Nephron progenitor cell (in vitro differentiated cells): ENCODE results near the gene GREB1.

Experiments used
- DNase-seq: peaks from one replicate; pipeline ENCODE4 v3.0.0; 2021
- H3K27ac Mint-ChIP-seq: 2 replicates; pipeline ENCODE4 v1.8.0; 2021; ENCODE audit warnings: mild to moderate bottlenecking, moderate library complexity, mixed read lengths
- H3K27me3 Mint-ChIP-seq: 2 replicates; pipeline ENCODE4 v1.8.0; 2021; ENCODE audit warnings: mild to moderate bottlenecking, low read depth, mixed read lengths; ENCODE audit not compliant: poor library complexity
- H3K36me3 Mint-ChIP-seq: 2 replicates; pipeline ENCODE4 v1.8.0; 2021; ENCODE audit warnings: low read depth, mixed read lengths
- H3K4me1 Mint-ChIP-seq: 2 replicates; pipeline ENCODE4 v1.8.0; 2021; ENCODE audit warnings: mixed read lengths
- H3K4me3 Mint-ChIP-seq: 2 replicates; pipeline ENCODE4 v1.8.0; 2021; ENCODE audit warnings: mild to moderate bottlenecking, moderate library complexity, mixed read lengths
- H3K9me3 Mint-ChIP-seq: 2 replicates; pipeline ENCODE4 v1.8.0; 2021; ENCODE audit warnings: mild to moderate bottlenecking, moderate library complexity, mixed read lengths
- TF ChIP-seq, protein P1 (sequence below): fragments of 200-600 bp; sonication (generic); IDR thresholded peaks from 2 replicates; pipeline ENCODE4 v1.5.0; 2021; ENCODE audit warnings: antibody characterized with exemption

Gene GREB1

DNA sequence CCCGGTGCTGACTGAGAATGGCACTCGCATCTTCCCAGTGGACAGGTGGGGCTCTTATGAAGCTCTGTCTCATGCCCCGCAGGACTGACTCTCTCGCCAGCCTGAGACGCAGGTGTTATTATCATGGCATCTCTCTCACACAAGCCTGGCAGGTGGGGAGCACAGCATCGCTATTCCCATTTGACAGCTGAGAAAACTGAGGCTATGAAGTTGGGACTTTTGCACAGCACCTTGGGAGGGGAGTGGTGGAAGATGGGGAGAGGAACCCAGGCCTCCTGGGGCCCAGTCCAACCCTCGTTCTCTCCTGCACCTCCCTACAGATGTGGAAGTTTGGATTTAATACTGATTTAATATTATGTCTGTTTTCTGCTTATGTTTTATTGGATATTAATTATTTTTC lies 145.2 kb downstream of the GREB1 start:
- peaks cover 58% of the 10 kb centered on the region for H3K27me3 Mint-ChIP-seq
- H3K9me3 Mint-ChIP-seq, result no peaks in the 10 kb centered on the region

DNA sequence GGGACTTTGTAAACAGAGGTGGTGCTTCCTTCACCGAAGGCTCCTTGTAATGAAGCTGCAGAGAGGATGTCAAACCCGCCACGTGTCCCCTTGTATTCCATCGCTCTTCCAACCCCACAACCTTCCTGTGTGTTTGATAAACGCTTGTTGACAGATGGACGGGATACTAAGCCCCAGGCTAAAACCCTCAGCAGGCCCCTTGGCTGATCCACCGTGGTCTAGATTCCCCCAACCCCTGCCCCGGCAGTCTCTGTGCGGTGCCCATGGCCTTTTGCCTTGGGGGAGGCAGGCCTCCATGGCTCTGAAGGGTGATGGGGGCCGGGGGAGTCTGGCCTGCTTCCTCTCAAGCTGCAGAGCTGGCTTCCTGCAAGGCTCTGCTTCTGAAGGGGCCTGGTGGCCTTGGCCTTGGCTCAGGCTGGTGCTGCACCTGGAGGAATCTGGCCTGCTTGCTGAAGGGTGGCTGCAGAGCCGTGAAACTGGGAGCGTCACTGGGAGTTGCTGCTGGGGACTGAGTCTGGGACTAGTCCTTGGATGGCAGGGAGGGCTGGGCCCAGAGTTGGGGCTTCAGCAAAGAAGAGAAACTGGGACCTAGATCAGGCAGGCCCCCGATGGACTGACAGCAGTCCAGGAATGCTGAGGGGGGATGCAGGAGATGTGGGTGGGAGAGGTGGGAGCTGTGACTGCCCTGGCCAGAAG lies 145.8 kb downstream of the GREB1 start:
- Mint-ChIP-seq H3K36me3 (no peaks in the 10 kb centered on the region), H3K27me3 (peaks cover 58% of the 10 kb centered on the region), H3K9me3 (no peaks in the 10 kb centered on the region), H3K27ac (no peak overlapping the region), H3K4me1 (peaks cover 60% of the 10 kb centered on the region), H3K4me3 (no peak overlapping the region)
- TF ChIP-seq, protein P1, sequence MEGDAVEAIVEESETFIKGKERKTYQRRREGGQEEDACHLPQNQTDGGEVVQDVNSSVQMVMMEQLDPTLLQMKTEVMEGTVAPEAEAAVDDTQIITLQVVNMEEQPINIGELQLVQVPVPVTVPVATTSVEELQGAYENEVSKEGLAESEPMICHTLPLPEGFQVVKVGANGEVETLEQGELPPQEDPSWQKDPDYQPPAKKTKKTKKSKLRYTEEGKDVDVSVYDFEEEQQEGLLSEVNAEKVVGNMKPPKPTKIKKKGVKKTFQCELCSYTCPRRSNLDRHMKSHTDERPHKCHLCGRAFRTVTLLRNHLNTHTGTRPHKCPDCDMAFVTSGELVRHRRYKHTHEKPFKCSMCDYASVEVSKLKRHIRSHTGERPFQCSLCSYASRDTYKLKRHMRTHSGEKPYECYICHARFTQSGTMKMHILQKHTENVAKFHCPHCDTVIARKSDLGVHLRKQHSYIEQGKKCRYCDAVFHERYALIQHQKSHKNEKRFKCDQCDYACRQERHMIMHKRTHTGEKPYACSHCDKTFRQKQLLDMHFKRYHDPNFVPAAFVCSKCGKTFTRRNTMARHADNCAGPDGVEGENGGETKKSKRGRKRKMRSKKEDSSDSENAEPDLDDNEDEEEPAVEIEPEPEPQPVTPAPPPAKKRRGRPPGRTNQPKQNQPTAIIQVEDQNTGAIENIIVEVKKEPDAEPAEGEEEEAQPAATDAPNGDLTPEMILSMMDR, result no peak
- DNase-seq, result no peak

More for the DNA sequence above, 145.2 kb downstream of the GREB1 start:
- Mint-ChIP-seq H3K4me1 (peaks cover 60% of the 10 kb centered on the region), H3K27ac (no peak overlapping the region), H3K4me3 (no peak overlapping the region), H3K36me3 (no peaks in the 10 kb centered on the region)
- no peak for DNase-seq
- TF ChIP-seq, protein P1, result no peak

DNA sequence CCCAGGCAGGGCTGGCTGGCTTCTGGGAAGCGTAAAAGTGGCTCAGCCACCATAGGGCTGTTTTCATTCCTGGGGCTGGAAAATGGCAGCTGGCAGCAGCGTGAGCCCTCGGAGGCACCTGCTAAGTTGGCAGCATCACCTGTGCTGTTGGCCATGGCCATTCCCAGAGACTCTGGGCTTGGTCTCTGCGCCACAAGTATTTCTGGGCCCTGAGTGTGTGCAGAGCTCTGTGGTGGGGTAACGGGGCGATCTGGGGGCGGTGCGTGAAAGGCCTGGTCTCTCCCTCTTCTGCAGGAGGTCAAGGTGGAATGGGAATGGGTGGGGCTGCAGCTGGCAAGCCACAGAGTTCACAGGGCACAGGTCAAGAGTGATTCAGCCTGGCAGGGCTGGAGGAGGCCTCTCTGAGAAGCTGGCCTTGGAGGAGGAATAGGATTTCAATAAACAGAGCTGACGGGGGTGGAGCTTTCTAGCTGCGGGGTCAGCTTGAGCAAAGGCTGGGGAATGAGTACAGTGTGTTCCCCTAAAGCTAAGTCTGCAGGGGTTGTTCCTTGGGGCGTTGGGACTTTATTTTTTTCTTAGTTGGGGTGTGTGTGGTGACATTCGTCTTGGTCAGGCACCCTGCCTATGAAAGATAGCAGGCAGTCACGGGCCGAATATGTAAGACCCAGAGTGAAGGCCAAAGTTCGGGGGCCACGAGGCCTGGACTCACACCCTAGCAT lies 146.5 kb downstream of the GREB1 start:
- no peaks in the 10 kb centered on the region for H3K9me3 Mint-ChIP-seq
- no peaks in the 10 kb centered on the region for H3K36me3 Mint-ChIP-seq
- H3K4me3 Mint-ChIP-seq, result no peak overlapping the region
- peaks cover 64% of the 10 kb centered on the region for H3K4me1 Mint-ChIP-seq
- TF ChIP-seq, protein P1, result no peak
- DNase-seq, result peak; percentile 37
- H3K27me3 Mint-ChIP-seq, result peaks cover 62% of the 10 kb centered on the region
- H3K27ac Mint-ChIP-seq, result peak overlapping the region; percentile 90

DNA sequence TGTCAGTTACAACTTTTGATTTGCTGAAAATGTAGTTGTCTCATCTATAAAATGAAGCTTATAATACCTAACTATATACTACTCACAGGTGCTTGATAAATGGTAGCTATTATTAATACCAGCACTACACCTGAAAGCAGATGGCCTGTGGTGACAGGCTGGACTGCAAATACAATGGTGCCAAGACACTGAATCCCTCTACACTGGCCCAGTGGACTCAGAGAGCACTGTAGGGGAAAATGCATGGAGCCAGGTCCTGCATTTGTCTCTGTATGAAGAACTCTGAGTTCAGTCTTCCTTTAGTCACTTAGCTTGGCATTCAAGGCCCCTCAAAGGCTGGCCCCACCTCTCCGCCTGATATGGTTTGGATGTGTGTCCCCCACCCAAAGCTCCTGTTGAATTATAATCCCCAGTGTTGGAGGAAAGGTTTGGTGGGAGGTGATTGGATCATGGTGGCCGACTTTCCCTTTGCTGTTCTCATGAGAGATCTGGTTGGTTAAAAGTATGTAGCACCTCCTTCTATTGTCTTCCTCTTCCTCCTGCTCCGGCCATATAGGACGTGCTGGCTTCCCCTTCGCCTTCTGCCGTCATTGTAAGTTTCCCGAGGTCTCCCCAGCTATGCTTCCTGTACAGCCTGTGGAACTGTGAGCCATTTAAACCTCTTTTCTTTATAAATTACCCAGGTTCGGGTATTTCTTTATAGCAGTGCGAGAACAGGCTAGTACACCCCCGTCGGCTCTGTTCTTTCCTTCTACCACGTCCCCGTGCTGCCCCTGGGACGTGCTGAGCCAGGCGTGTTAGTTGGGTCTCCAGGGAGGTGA lies 147.3 kb downstream of the GREB1 start:
- no peak overlapping the region for H3K4me3 Mint-ChIP-seq
- peaks cover 62% of the 10 kb centered on the region for H3K4me1 Mint-ChIP-seq
- DNase-seq, result no peak
- TF ChIP-seq, protein P1, result no peak
- H3K36me3 Mint-ChIP-seq, result no peaks in the 10 kb centered on the region
- no peak overlapping the region for H3K27ac Mint-ChIP-seq
- peaks cover 59% of the 10 kb centered on the region for H3K27me3 Mint-ChIP-seq
- no peaks in the 10 kb centered on the region for H3K9me3 Mint-ChIP-seq

DNA sequence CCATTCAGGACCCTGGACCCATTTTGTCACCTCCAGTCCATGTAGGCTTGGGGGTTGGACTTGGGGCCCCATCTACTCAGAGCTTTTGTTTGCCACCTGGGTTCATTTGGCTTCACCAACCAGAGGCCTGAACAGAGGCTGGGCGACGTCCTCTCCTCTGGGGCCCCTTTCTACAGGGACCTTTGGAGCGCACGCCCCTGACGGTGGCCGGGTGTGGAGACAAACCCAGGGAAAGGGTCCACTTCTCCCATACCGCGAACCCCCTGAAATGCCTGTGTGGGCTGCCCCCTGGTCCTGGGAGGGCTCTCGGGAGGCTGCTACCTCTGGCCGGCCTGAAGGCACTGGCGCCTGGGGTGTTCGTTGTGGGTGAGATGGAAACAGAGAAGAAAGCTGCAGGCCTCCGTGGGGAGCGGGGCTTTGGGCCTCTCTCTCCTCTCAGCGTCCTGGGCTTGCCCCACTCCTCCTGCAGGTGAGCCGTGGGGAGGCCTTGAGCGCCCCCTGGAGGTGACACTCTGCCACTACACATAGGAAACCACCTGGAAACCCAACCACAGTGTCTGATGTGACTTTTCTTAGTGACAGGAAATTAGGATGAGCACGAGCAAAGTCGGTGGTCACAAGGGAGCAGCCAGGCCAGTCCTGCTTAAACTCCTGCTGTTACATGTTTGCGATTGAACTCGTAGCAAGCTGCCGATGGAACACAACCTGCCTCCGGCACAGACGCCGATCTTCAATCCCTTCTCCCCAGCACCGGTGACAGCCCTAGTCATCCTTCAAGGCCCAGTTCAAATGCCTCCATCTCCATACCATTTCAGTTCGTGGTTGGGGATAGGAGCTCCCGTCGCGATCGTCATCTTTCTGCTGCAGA lies 148.1 kb downstream of the GREB1 start:
- DNase-seq, result peak; percentile 76

More for the DNA sequence above, 148.1 kb downstream of the GREB1 start:
- H3K4me1 Mint-ChIP-seq, result peaks cover 54% of the 10 kb centered on the region
- H3K27me3 Mint-ChIP-seq, result peaks cover 54% of the 10 kb centered on the region
- TF ChIP-seq, protein P1, result peak; percentile 99
- no peaks in the 10 kb centered on the region for H3K36me3 Mint-ChIP-seq
- no peaks in the 10 kb centered on the region for H3K9me3 Mint-ChIP-seq
- no peak overlapping the region for H3K27ac Mint-ChIP-seq
- H3K4me3 Mint-ChIP-seq, result no peak overlapping the region
